Stimulated activated CD8-positive, alpha-beta memory T cell treated with anti-CD3 and anti-CD28 coated beads, Interleukin-15, amount 100 ng/mL, for 1 hour (primary cell): ENCODE measurements around the gene SYNGR2.

Experiments used
- DNase-seq: peaks from one replicate; pipeline ENCODE4 v3.0.0-alpha.2; 2020; ENCODE audit warnings: low read depth

Gene SYNGR2

GRCh38 chr17:78143214-78144146 lies 24.9 kb upstream of the SYNGR2 start:
- no peak for DNase-seq

DNA sequence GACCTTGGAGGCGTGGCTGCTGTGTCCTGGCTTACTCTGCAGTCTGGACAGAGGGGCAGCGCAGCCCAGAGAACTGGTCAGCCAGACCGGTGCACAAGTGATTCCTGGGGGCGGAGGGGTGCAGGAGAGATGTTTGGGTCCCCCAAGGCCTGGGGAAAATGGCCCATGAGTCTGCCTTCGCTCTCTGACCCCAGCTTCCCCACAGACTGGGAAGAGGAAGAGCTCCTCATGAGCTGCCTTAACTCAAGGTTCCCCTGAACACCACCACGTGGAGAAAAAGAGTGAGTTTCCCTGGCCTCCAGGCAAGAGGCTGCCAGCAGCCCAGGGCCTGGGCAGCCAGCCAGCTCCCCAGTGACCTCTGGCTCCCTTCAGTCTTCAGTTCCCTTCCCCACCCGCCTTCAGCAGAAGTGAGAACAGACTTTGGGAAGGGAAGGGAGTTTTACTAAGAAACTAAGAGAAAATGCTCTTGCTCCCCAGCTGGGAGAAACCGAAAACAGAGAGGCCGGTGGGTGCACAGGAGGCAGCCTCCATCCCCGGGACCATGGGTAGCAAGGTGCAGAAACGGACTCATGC lies 24.1 kb upstream of the SYNGR2 start:
- DNase-seq: no peak

GRCh38 chr17:78144736-78145641 lies 23.4 kb upstream of the SYNGR2 start:
- DNase-seq: no peak

DNA sequence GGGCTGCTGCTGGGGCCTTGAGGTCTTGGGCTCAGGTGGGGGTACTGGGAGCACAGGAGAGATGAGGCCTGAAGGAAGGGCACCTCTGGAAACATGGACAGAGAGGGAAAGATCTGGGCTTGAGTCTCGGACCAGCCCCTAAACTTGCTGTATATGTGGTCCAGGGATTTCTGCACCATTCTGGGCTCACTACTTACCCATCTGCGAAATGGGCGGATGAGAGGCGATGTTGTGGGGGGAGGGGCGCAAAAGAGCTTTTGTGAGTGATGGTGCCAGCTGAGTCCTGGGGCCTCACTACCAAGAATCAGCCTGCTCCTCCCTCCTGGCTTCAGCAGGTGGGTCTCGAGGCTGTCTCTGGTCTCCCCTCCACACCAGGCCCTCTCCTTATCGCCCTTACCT lies 21.9 kb upstream of the SYNGR2 start:
- DNase-seq: no peak

GRCh38 chr17:78146881-78147280 lies 21.5 kb upstream of the SYNGR2 start:
- DNase-seq: no peak

DNA sequence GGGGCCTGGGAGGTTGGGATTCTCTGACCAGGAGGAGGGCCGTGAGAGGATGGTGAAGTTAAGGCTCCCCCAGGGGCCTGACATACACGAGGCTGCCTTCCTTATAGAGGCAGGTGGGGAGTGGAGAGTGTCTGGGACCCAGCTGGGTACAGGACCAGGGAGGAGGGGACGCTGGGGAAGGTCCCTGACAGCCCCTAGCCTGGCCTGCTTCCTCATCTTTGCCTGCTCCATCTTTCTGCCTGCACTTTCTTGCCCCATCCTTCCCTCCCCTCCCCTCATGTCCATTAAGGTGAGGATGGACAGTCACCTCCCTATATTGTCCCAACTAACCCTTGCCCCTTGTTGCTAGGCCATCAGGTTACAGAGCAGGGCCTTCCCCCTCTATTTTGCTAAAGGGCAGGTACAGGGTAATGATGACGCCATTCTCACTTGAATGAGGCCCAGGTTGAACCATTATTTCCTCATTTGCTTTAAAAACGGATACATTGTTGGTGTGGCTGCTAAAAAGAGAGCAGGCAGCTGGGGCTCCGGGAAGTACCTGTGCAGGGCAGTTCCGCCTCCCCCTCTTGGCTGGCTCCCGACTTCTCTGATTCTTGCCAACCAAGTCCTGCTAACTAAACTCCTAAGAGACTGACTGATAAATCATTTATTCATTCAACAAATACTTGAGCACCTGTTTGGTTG lies 20.9 kb upstream of the SYNGR2 start:
- no peak for DNase-seq

DNA sequence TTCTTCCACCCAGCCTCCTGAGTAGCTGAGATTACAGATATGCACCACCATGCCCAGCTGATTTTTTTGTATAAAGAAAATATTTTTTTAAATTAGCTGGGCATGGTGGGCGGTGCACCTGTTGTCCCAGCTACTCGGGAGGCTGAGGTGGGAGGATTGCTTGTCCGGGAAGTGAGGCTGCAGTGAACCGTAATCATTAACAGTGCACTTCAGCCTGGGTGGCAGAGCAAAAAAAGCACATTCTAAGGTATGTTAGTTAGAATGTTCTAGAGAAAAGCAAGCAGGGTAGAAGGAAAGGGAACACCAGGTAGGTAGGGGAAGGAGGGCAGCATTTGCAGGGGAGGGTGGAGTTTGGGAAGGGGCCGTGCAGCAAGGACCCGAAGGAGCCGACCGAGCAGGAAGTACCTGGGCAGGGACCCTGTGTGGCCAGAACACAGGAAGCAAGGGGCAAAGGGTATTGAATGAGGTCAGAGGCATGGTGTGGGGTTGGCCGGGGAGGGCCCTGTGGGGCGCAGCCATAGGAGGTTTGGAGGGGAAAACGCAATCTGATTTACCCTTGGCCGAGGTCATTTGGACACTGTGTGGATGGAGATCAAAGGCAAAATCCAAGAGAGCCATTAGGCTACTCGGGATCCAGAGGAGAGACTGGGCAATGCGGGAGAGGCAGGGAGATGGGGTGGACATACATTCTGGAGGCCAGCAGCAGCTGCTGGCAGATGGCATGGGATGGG lies 19.9 kb upstream of the SYNGR2 start:
- DNase-seq: no peak

GRCh38 chr17:78151514-78152008 lies 16.8 kb upstream of the SYNGR2 start:
- DNase-seq: no peak

GRCh38 chr17:78154903-78155811 lies 13.2 kb upstream of the SYNGR2 start:
- DNase-seq: no peak

- DNase-seq: no peak
Measured at GRCh38 chr17:78159575-78160158, 8.7 kb upstream of the SYNGR2 start.

- DNase-seq: no peak
Measured at GRCh38 chr17:78163881-78164747, 4.3 kb upstream of the SYNGR2 start.

GRCh38 chr17:78164748-78165607 lies 3.4 kb upstream of the SYNGR2 start:
- DNase-seq: no peak

GRCh38 chr17:78166416-78166815 lies 2.0 kb upstream of the SYNGR2 start:
- no peak for DNase-seq

DNA sequence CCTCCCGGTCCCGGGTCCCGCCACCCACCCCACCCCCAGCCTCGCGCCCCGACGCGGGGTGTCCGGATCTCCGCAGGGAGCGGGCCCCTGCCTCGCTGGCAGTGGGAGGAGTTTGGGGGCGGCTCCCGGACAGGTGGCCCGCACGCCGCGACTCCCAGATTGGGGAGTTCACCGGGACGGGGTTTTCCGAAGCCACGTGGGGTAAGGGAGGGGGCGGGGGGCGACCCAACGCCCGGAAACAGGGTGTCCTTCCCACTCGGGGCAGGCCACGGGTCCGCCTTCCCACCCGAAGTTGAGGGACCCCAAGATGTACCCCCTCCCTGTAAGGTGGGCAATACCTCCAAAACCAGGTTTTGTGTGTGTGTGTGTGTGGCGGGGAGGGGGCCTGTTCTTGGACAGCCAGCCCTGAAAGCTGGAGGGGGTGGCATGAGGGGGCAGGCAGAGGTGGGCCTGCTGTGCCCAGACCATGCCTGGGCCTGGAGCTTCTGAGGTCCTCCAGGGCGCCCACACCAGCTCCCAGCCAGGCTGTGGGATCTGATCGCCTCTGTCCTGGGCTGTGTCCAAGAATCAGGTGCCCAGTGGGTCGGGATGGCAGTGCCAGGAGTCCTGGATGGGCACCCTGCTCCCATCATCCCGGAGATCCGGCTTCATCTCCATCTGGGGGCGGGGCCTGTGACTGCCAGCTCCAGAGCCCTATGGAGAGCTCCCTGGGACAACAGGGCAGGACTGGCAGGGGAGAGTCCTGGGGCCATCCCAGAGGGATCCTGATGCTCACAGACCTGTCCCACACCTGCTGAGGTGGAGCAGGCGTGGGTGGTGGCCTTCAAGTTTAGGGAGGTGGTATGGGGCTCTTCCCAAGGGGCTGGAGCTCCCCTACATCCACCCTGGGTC lies 767 bp downstream of the SYNGR2 start:
- DNase-seq: no peak

DNA sequence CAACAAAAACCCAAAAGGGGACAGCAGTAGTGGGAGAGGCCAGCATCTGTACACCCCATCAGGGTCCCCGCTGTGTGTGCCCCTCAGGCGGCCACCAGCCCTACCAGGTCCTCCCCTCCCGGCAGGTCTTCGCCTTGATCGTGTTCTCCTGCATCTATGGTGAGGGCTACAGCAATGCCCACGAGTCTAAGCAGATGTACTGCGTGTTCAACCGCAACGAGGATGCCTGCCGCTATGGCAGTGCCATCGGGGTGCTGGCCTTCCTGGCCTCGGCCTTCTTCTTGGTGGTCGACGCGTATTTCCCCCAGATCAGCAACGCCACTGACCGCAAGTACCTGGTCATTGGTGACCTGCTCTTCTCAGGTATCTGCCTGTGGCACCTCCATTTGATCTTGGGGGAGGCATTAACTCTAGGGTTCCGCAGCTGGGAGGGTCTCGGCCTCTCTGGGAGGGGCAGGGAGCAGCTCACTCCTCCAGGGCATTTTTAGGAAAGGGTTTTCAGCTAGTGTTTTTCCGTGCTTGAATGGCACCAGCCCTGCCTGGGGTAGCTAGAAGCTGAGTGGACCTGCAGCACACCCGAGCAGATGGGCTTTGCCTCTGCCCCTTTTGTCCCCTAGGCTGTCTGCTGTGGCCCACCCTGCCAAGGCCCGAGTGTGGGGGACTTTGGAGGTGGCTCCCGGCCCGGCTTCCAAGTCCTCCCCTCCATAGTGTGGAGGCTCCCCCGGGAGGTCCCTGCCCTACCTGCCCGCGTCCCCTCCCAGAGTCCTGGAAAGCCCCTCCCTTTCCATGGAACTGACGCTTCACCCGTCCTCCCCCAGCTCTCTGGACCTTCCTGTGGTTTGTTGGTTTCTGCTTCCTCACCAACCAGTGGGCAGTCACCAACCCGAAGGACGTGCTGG lies 2.6 kb downstream of the SYNGR2 start:
- DNase-seq: no peak
